H1 (cell line): ENCODE measurements around the gene ARL6IP5. TPM values are rescaled to one million over a fixed set of nuclear protein-coding genes. Genes with fewer than 3 reads are reported as not detected.

ENCODE experiments used
- ASH2L ChIP-seq: fragments of 200-600, 300-600 bp; sonication (generic); IDR thresholded peaks from one replicate; pipeline ENCODE4 v1.7.1; 2017; ENCODE audit warnings: low read length
- SAP30 ChIP-seq: fragments of 300-600 bp; sonication (generic); IDR thresholded peaks from 2 replicates; pipeline ENCODE4 v1.7.1; 2012; ENCODE audit warnings: low read length, moderate library complexity, mild to moderate bottlenecking, inconsistent platforms; ENCODE audit not compliant: insufficient read depth, insufficient replicate concordance
- SIN3A ChIP-seq, 2 experiments: IDR thresholded peaks in 1 of 2; conservative IDR thresholded peaks in 1 of 2; 2 replicates each; pipeline ENCODE4 v1.6.1; 2011 to 2012; ENCODE audit warnings: low read length in 2 of 2, improper control_type of control experiment in 1 of 2, low read depth in 1 of 2, mild to moderate bottlenecking in 1 of 2
- SIRT6 ChIP-seq: IDR thresholded peaks from one replicate; pipeline ENCODE4 v1.7.1; 2012; ENCODE audit warnings: low read length, inconsistent platforms
- SUZ12 ChIP-seq: fragments of 200-600 bp; sonication (generic); IDR thresholded peaks from 2 replicates; pipeline ENCODE4 v1.6.1; 2012; ENCODE audit warnings: mild to moderate bottlenecking, inconsistent platforms, low read length, moderate library complexity, mixed read lengths
- polyA plus RNA-seq, 7 experiments: library from polyadenylated mRNA; depleted of rRNA in 3 of 7; stranded (reverse) in 5 of 7; unstranded in 2 of 7; fragments of >200 nt in 5 of 7; fragments of 200-250 nt in 2 of 7; gene quantifications; 1 replicate in 5 of 7; 2 replicates in 1 of 7; 4 replicates in 1 of 7; pipeline versions ENCODE4 v1.2.1 to v1.2.3, GENCODE V29; 2011 to 2013; ENCODE audit warnings: missing spikeins in 2 of 7, mixed read lengths in 2 of 7
- total RNA-seq: library from RNA; stranded (reverse); fragmentation: NEBNext Ultra II Directional; extraction: Animal tissue kit (Norgen Biotek cat#: 25700); gene quantifications from 2 replicates; pipeline ENCODE4 v1.2.1, GENCODE V29; 2021

The ARL6IP5 gene
- total and polyA plus RNA-seq, 2 of the 8 experiments (the other 6 are each of a cell fraction or from before 2014, with no cell fraction given), result 24.9 to 30.1 TPM

- TF ChIP-seq SIN3A (conservative IDR thresholded peaks at IDR 0.05 in 1 of 2, IDR thresholded peaks at IDR 0.05 in 1 of 2; ENCODE audit: low read depth in 1 of 2, low read length in 2 of 2) (no peak), SIRT6 (no peak), ASH2L (no peak), SAP30 (no peak), SUZ12 (no peak)
- TF ChIP-seq, all 59 proteins: peak for 0
These were observed 19.8 kb downstream of the ARL6IP5 start (continued) for GRCh38 chr3:69104586-69104985.
